CD14-positive monocyte (primary cell): Measurements from ENCODE around the gene FHIT. TPM values are rescaled to one million over a fixed set of nuclear protein-coding genes. Genes with fewer than 3 reads are reported as not detected.

Source experiments
- DNase-seq, 3 donors: peaks; one replicate each; pipeline ENCODE4 v3.0.0-alpha.2; 2011 to 2022
- H2AFZ ChIP-seq: 2 replicates; pipeline ENCODE4 v1.6.0; 2012; ENCODE audit warnings: mild to moderate bottlenecking, low read depth, low read length, inconsistent platforms; ENCODE audit not compliant: insufficient read depth, poor library complexity, severe bottlenecking
- H3K27ac ChIP-seq, 2 donors: 1 replicate in 1 of 2; 2 replicates in 1 of 2; pipeline ENCODE4 v1.5.1; 2012 to 2013; ENCODE audit warnings: low read length in 2 of 2, control low read depth in 1 of 2, inconsistent platforms in 1 of 2, low read depth in 1 of 2, mild to moderate bottlenecking in 1 of 2
- H3K27me3 ChIP-seq, 2 donors: one replicate each; pipeline versions ENCODE4 v1.6.0 to v1.6.1; 2011 to 2013; ENCODE audit warnings: low read length in 2 of 2; ENCODE audit not compliant: control insufficient read depth in 2 of 2, insufficient read depth in 2 of 2
- H3K36me3 ChIP-seq, 2 donors: replicated peaks in 1 of 2; 1 replicate in 1 of 2; 2 replicates in 1 of 2; pipeline versions ENCODE4 v1.5.1 to v1.6.1; 2012 to 2013; ENCODE audit warnings: low read length in 2 of 2, control low read depth in 1 of 2, inconsistent platforms in 1 of 2, mild to moderate bottlenecking in 1 of 2; ENCODE audit not compliant: insufficient read depth in 2 of 2, control insufficient read depth in 1 of 2
- H3K4me1 ChIP-seq, 2 donors: 1 replicate in 1 of 2; 2 replicates in 1 of 2; pipeline versions ENCODE4 v1.5.1 to v1.6.1; 2012 to 2013; ENCODE audit warnings: low read length in 2 of 2, control low read depth in 1 of 2, inconsistent platforms in 1 of 2, mild to moderate bottlenecking in 1 of 2, moderate library complexity in 1 of 2; ENCODE audit not compliant: insufficient read depth in 2 of 2, control insufficient read depth in 1 of 2
- H3K4me2 ChIP-seq: replicated peaks from 2 replicates; pipeline ENCODE3; 2012; ENCODE audit warnings: low read length, moderate library complexity, mild to moderate bottlenecking; ENCODE audit not compliant: poor library complexity, severe bottlenecking; ENCODE audit errors: extremely low read depth
- H3K4me3 ChIP-seq, 3 experiments: fragments of 200-600 bp in 1 of 3; sonication (generic) in 1 of 3; replicated peaks in 1 of 3; 1 replicate in 2 of 3; 2 replicates in 1 of 3; pipeline ENCODE4 v1.5.1; 2011 to 2013; ENCODE audit warnings: low read length in 3 of 3, mild to moderate bottlenecking in 3 of 3, control low read depth in 2 of 3, low read depth in 2 of 3, inconsistent platforms in 1 of 3, moderate library complexity in 1 of 3
- H3K79me2 ChIP-seq: 2 replicates; pipeline ENCODE4 v1.6.0; 2012; ENCODE audit warnings: mild to moderate bottlenecking, control low read depth, inconsistent platforms, low read length, moderate library complexity; ENCODE audit not compliant: insufficient read depth
- H3K9ac ChIP-seq: 2 replicates; pipeline ENCODE4 v1.6.0; 2017; ENCODE audit warnings: low read length, mild to moderate bottlenecking; ENCODE audit not compliant: insufficient read depth, poor library complexity, severe bottlenecking
- H3K9me3 ChIP-seq, 2 donors: replicated peaks in 1 of 2; 1 replicate in 1 of 2; 2 replicates in 1 of 2; pipeline versions ENCODE4 v1.5.1 to v1.6.1; 2012 to 2013; ENCODE audit warnings: low read length in 2 of 2, control low read depth in 1 of 2; ENCODE audit not compliant: control insufficient read depth in 1 of 2, insufficient read depth in 1 of 2
- H4K20me1 ChIP-seq: 2 replicates; pipeline ENCODE4 v1.6.0; 2012; ENCODE audit warnings: mild to moderate bottlenecking, low read length, control low read depth, moderate library complexity; ENCODE audit not compliant: insufficient read depth
- H3K27ac Mint-ChIP-seq, 7 donors: one replicate each; pipeline ENCODE4 v1.8.0; 2020; ENCODE audit warnings: mild to moderate bottlenecking in 7 of 7, mixed read lengths in 7 of 7, moderate library complexity in 6 of 7, inconsistent platforms in 2 of 7
- H3K27me3 Mint-ChIP-seq, 3 donors: one replicate each; pipeline ENCODE4 v1.8.0; 2021 to 2022; ENCODE audit warnings: low read depth in 3 of 3, mild to moderate bottlenecking in 3 of 3, mixed read lengths in 3 of 3, moderate library complexity in 3 of 3, inconsistent platforms in 1 of 3
- H3K36me3 Mint-ChIP-seq, 2 donors: one replicate each; pipeline ENCODE4 v1.8.0; 2020; ENCODE audit warnings: mixed read lengths in 2 of 2, inconsistent platforms in 1 of 2, mild to moderate bottlenecking in 1 of 2
- H3K4me1 Mint-ChIP-seq: one replicate; pipeline ENCODE4 v1.8.0; 2020; ENCODE audit warnings: mild to moderate bottlenecking, mixed read lengths
- H3K4me3 Mint-ChIP-seq, 2 donors: one replicate each; pipeline ENCODE4 v1.8.0; 2020; ENCODE audit warnings: mild to moderate bottlenecking in 2 of 2, mixed read lengths in 2 of 2, moderate library complexity in 1 of 2
- H3K9me3 Mint-ChIP-seq, 7 donors: one replicate each; pipeline ENCODE4 v1.8.0; 2020 to 2022; ENCODE audit warnings: mixed read lengths in 7 of 7, mild to moderate bottlenecking in 6 of 7, moderate library complexity in 6 of 7, inconsistent platforms in 2 of 7
- CTCF ChIP-seq: fragments of 200-600 bp; IDR thresholded peaks from one replicate; pipeline ENCODE4 v1.8.0; 2022; ENCODE audit warnings: antibody characterized with exemption, mild to moderate bottlenecking
- WGBS: methylation state at CpG from one replicate; pipeline ENCODE4 v1.1.5; 2013; ENCODE audit warnings: missing lambda C conversion rate; ENCODE audit not compliant: insufficient coverage; 5-methylcytosine and 5-hydroxymethylcytosine counted together
- intact Hi-C, 2 donors: fragments of 100-400 bp; cut with micrococcal nuclease; formaldehyde crosslinking; loops; one replicate each; pipeline versions ENCODE4 v1.15.0 to v1.15.1; 2023
- polyA plus RNA-seq, 3 donors: library from polyadenylated mRNA; depleted of rRNA in 1 of 3; unstranded in 2 of 3; stranded (reverse) in 1 of 3; fragments of 300-500 nt in 2 of 3; fragments of >200 nt in 1 of 3; fragmentation: Illumina TruSeq in 2 of 3; gene quantifications; 1 replicate in 2 of 3; 2 replicates in 1 of 3; pipeline ENCODE4 v1.2.3, GENCODE V29; 2012 to 2021

FHIT gene
- polyA plus RNA-seq, 3 donors, result 1.7 to 3.4 (median 3.2) TPM

GRCh38 chr3:60957541-60957940, 293.7 kb downstream of the FHIT start:
- no peak for TF ChIP-seq CTCF
- WGBS, result 90% methylated on average over 1 of the region's 1 CpG
- peaks cover 0 to 2% of the 10 kb centered on the region in 2 donors for H3K9me3 ChIP-seq
- Mint-ChIP-seq H3K4me3 (no peak overlapping the region), H3K36me3 (no peaks in the 10 kb centered on the region), H3K9me3 (peaks cover 5 to 24% (median 16%) of the 10 kb centered on the region in 7 donors), H3K27ac (peak overlapping the region in 1 of 7 donors; percentile 38), H3K4me1 (no peaks in the 10 kb centered on the region), H3K27me3 (peaks cover 0 to 4% (median 2%) of the 10 kb centered on the region in 3 donors)
- H3K27me3 ChIP-seq, result no peaks in the 10 kb centered on the region
- H3K4me3 ChIP-seq, result no peak overlapping the region
- H3K36me3 ChIP-seq, result no peaks in the 10 kb centered on the region
- no peaks in the 10 kb centered on the region for H3K79me2 ChIP-seq
- no peak overlapping the region for H3K27ac ChIP-seq
- DNase-seq, result no peak
- no peak overlapping the region for H2AFZ ChIP-seq
- intact Hi-C loops, result no loop called here
- H3K4me2 ChIP-seq, result no peak overlapping the region
- no peaks in the 10 kb centered on the region for H3K4me1 ChIP-seq
- no peak overlapping the region for H3K9ac ChIP-seq
- H4K20me1 ChIP-seq, result no peaks in the 10 kb centered on the region

- H3K27me3 ChIP-seq, result no peaks in the 10 kb centered on the region
- no peak overlapping the region for H3K4me3 Mint-ChIP-seq
- H3K9me3 ChIP-seq, result peaks cover 0 to 2% of the 10 kb centered on the region in 2 donors
- peaks cover 5 to 24% (median 12%) of the 10 kb centered on the region in 7 donors for H3K9me3 Mint-ChIP-seq
- no peak overlapping the region for H3K27ac Mint-ChIP-seq
- DNase-seq, result no peak
- no peak overlapping the region for H2AFZ ChIP-seq
- no peak overlapping the region for H3K4me2 ChIP-seq
- H3K36me3 Mint-ChIP-seq, result no peaks in the 10 kb centered on the region
- H3K4me3 ChIP-seq, result no peak overlapping the region
- intact Hi-C loops, result no loop called here
- H3K27me3 Mint-ChIP-seq, result peaks cover 0 to 4% (median 2%) of the 10 kb centered on the region in 3 donors
- H3K4me1 ChIP-seq, result no peaks in the 10 kb centered on the region
- no peaks in the 10 kb centered on the region for H3K4me1 Mint-ChIP-seq
- H3K27ac ChIP-seq, result no peak overlapping the region
- no peak overlapping the region for H3K9ac ChIP-seq
- no peaks in the 10 kb centered on the region for H4K20me1 ChIP-seq
- WGBS, result 33% methylated on average over 1 of the region's 4 CpGs
- no peak for TF ChIP-seq CTCF
- no peaks in the 10 kb centered on the region for H3K79me2 ChIP-seq
- no peaks in the 10 kb centered on the region for H3K36me3 ChIP-seq
Observed at GRCh38 chr3:60956729-60957128, 294.5 kb downstream of the FHIT start.
